HCT116 (cell line): ENCODE results near the gene KCNE4. TPM values are rescaled to one million over a fixed set of nuclear protein-coding genes. Genes with fewer than 3 reads are reported as not detected.

Experiments
- ATAC-seq: fragments of 200-7000 bp; cut with Tn5 transposase; 2 replicates; pipeline ENCODE4 v1.9.1; 2020; ENCODE audit warnings: mild to moderate bottlenecking, moderate library complexity
- BruUV-seq: library from RNA; stranded (reverse); fragments of 400-500 nt; replicated peaks from 2 replicates; lab custom pipeline; 2021; lab: Mats Ljungman, UMichigan
- CTCF ChIA-PET: fragments of 300-600 bp; sonication (Branson Sonifier 250); formaldehyde crosslinking; loops from one replicate; lab custom pipeline; 2021; ENCODE audit warnings: antibody characterized with exemption; lab: Charles Lee
- POLR2A ChIA-PET: fragments of 300-600, 350-600 bp; sonication (Branson Sonifier 250); formaldehyde crosslinking; loops from one replicate; lab custom pipeline; 2021; ENCODE audit warnings: antibody characterized with exemption; lab: Charles Lee
- RAD21 ChIA-PET, 2 experiments: fragments of 300-600 bp; sonication (Branson Sonifier 250); formaldehyde crosslinking; loops; one replicate each; lab custom pipeline; 2023; ENCODE audit warnings: low total read pairs in 2 of 2; ENCODE audit not compliant: uncharacterized antibody in 2 of 2, unreplicated experiment in 2 of 2, low non-redundant PET in 1 of 2; lab: Charles Lee
- DNase-seq: peaks from one replicate; pipeline ENCODE4 v3.0.0-alpha.2; 2010; ENCODE audit warnings: low read depth, low spot score
- H2AFZ ChIP-seq: fragments of 200-600 bp; shearing (Covaris generic), sonication (generic); 2 replicates; pipeline ENCODE4 v1.6.1; 2017; ENCODE audit warnings: low read depth, mixed run types, mixed read lengths, antibody characterized with exemption, low read length; ENCODE audit not compliant: poor library complexity, severe bottlenecking
- H3K27ac ChIP-seq: 2 replicates; pipeline ENCODE4 v1.5.1; 2012; ENCODE audit warnings: low read depth, low read length
- H3K27me3 ChIP-seq: fragments of 200-600 bp; sonication (generic); 2 replicates; pipeline ENCODE4 v1.6.1; 2016; ENCODE audit warnings: mixed run types, low read length, mixed read lengths; ENCODE audit not compliant: insufficient read depth
- H3K36me3 ChIP-seq, 2 experiments: fragments of 200-500 bp in 1 of 2; fragments of 200-600 bp in 1 of 2; sonication (Bioruptor generic) in 1 of 2; sonication (generic) in 1 of 2; 2 replicates each; pipeline versions ENCODE4 v1.5.1 to v1.6.1; 2014 to 2016; ENCODE audit warnings: low read length in 2 of 2, inconsistent platforms in 1 of 2, mixed read lengths in 1 of 2, mixed run types in 1 of 2; ENCODE audit not compliant: insufficient read depth in 2 of 2, control insufficient read depth in 1 of 2
- H3K4me1 ChIP-seq, 2 experiments: fragments of 200-600 bp in 1 of 2; sonication (generic) in 1 of 2; 2 replicates each; pipeline versions ENCODE4 v1.5.1 to v1.6.1; 2012 to 2017; ENCODE audit warnings: low read length in 2 of 2, inconsistent platforms in 1 of 2, mild to moderate bottlenecking in 1 of 2, mixed read lengths in 1 of 2, mixed run types in 1 of 2, moderate library complexity in 1 of 2; ENCODE audit not compliant: insufficient read depth in 2 of 2, control insufficient read depth in 1 of 2
- H3K4me2 ChIP-seq: fragments of 200-600 bp; sonication (generic); 2 replicates; pipeline ENCODE4 v1.6.1; 2017; ENCODE audit warnings: mixed run types, low read length, mixed read lengths
- H3K4me3 ChIP-seq, 2 experiments: fragments of 200-600 bp in 1 of 2; sonication (generic) in 1 of 2; replicated peaks in 1 of 2; 2 replicates each; pipeline ENCODE4 v1.5.1; 2011 to 2016; ENCODE audit warnings: low read length in 2 of 2, control low read depth in 1 of 2, low read depth in 1 of 2, mild to moderate bottlenecking in 1 of 2, mixed read lengths in 1 of 2, mixed run types in 1 of 2
- H3K79me2 ChIP-seq: fragments of 200-600 bp; sonication (generic); 2 replicates; pipeline ENCODE4 v1.6.1; 2017; ENCODE audit warnings: mild to moderate bottlenecking, mixed run types, low read length, moderate library complexity, mixed read lengths; ENCODE audit not compliant: insufficient read depth
- H3K9ac ChIP-seq: fragments of 200-600 bp; sonication (generic); 2 replicates; pipeline ENCODE4 v1.6.1; 2016; ENCODE audit warnings: low read length, mixed read lengths
- H3K9me2 ChIP-seq: fragments of 200-600 bp; sonication (generic), shearing (Covaris generic); 2 replicates; pipeline ENCODE4 v1.6.1; 2017; ENCODE audit warnings: mixed run types, mild to moderate bottlenecking, moderate library complexity; ENCODE audit not compliant: insufficient read depth
- H3K9me3 ChIP-seq, 2 experiments: fragments of 200-500 bp in 1 of 2; fragments of 200-600 bp in 1 of 2; sonication (Bioruptor generic) in 1 of 2; sonication (generic) in 1 of 2; 2 replicates each; pipeline ENCODE4 v1.6.1; 2014 to 2017; ENCODE audit warnings: low read length in 2 of 2, mixed read lengths in 2 of 2, inconsistent platforms in 1 of 2, low read depth in 1 of 2, mild to moderate bottlenecking in 1 of 2, mixed run types in 1 of 2, moderate library complexity in 1 of 2; ENCODE audit not compliant: control insufficient read depth in 1 of 2, insufficient read depth in 1 of 2
- H4K20me1 ChIP-seq: fragments of 200-600 bp; sonication (generic), shearing (Covaris generic); 2 replicates; pipeline ENCODE4 v1.6.1; 2017; ENCODE audit warnings: mixed run types, mild to moderate bottlenecking, moderate library complexity; ENCODE audit not compliant: insufficient read depth
- CBX3 ChIP-seq: IDR thresholded peaks from 2 replicates; pipeline ENCODE4 v1.6.1; 2012; ENCODE audit warnings: low read depth
- CTCF ChIP-seq, 3 experiments: fragments of 200-600 bp in 1 of 3; sonication (generic) in 1 of 3; IDR thresholded peaks in 2 of 3; conservative IDR thresholded peaks in 1 of 3; 2 replicates each; pipeline ENCODE4 v1.5.1; 2012 to 2017; ENCODE audit warnings: low read depth in 2 of 3, low read length in 2 of 3, antibody characterized with exemption in 1 of 3, borderline replicate concordance in 1 of 3, control low read depth in 1 of 3, mild to moderate bottlenecking in 1 of 3, mixed read lengths in 1 of 3, mixed run types in 1 of 3, moderate library complexity in 1 of 3; ENCODE audit not compliant: insufficient read depth in 1 of 3
- EGR1 ChIP-seq: IDR thresholded peaks from 2 replicates; pipeline ENCODE4 v1.6.1; 2012; ENCODE audit warnings: low read depth
- EZH2 ChIP-seq: fragments of 200-600 bp; sonication (generic); IDR thresholded peaks from 2 replicates; pipeline ENCODE4 v1.6.1; 2017; ENCODE audit warnings: antibody characterized with exemption, mixed run types
- EZH2phosphoT487 ChIP-seq: fragments of 200-600 bp; IDR thresholded peaks from 2 replicates; pipeline ENCODE4 v1.6.1; 2018; ENCODE audit warnings: antibody characterized with exemption, borderline replicate concordance
- FOSL1 ChIP-seq: IDR thresholded peaks from 2 replicates; pipeline ENCODE4 v1.6.1; 2012; ENCODE audit warnings: low read depth
- JUND ChIP-seq: IDR thresholded peaks from 2 replicates; pipeline ENCODE4 v1.6.1; 2012
- MAX ChIP-seq: IDR thresholded peaks from 2 replicates; pipeline ENCODE4 v1.6.1; 2012
- POLR2A ChIP-seq: IDR thresholded peaks from 2 replicates; pipeline ENCODE4 v1.7.0; 2011; ENCODE audit warnings: borderline replicate concordance; ENCODE audit not compliant: insufficient read depth, insufficient read length; ENCODE audit errors: extremely low read depth
- POLR2AphosphoS5 ChIP-seq: IDR thresholded peaks from 2 replicates; pipeline ENCODE4 v1.6.1; 2011; ENCODE audit warnings: mild to moderate bottlenecking, low read depth, low read length, moderate library complexity
- RAD21 ChIP-seq: IDR thresholded peaks from 2 replicates; pipeline ENCODE4 v1.6.1; 2012; ENCODE audit warnings: low read depth, mild to moderate bottlenecking
- SP1 ChIP-seq: IDR thresholded peaks from 2 replicates; pipeline ENCODE4 v1.6.1; 2012; ENCODE audit warnings: low read depth
- SRF ChIP-seq: IDR thresholded peaks from 2 replicates; pipeline ENCODE4 v1.6.1; 2012; ENCODE audit warnings: low read depth
- TCF7L2 ChIP-seq: IDR thresholded peaks from 2 replicates; pipeline ENCODE4 v1.7.0; 2011; ENCODE audit warnings: borderline replicate concordance, inconsistent platforms; ENCODE audit not compliant: insufficient read depth, insufficient read length; ENCODE audit errors: extremely low read depth
- YY1 ChIP-seq: IDR thresholded peaks from 2 replicates; pipeline ENCODE4 v1.6.1; 2011; ENCODE audit warnings: low read length, low read depth, moderate library complexity, mild to moderate bottlenecking; ENCODE audit not compliant: insufficient replicate concordance; ENCODE audit errors: extremely low read depth
- ZBTB33 ChIP-seq: IDR thresholded peaks from 2 replicates; pipeline ENCODE4 v1.6.1; 2011; ENCODE audit warnings: mild to moderate bottlenecking, low read length, moderate library complexity; ENCODE audit not compliant: insufficient replicate concordance; ENCODE audit errors: extremely low read depth
- ZFX ChIP-seq: fragments of 450-650 bp; IDR thresholded peaks from 2 replicates; pipeline ENCODE4 v1.6.1; 2017
- ZNF274 ChIP-seq: fragments of 200-500 bp; sonication (Bioruptor generic); IDR thresholded peaks from 2 replicates; pipeline ENCODE4 v1.6.1; 2014; ENCODE audit warnings: mild to moderate bottlenecking, low read depth, low read length, inconsistent platforms
- intact Hi-C: fragments of 100-400 bp; cut with micrococcal nuclease; formaldehyde crosslinking; loops from 2 replicates; pipeline ENCODE4 v1.10.0; 2022
- total RNA-seq: library from RNA; stranded (reverse); gene quantifications from one replicate; pipeline ENCODE4 v1.2.1, GENCODE V29; 2021; ENCODE audit not compliant: unreplicated experiment
- TF ChIP-seq, protein P1 (sequence below): IDR thresholded peaks from 2 replicates; pipeline ENCODE4 v1.6.1; 2012

Gene KCNE4
- total RNA-seq, 1 experiment from 2014 or later = not detected

DNA sequence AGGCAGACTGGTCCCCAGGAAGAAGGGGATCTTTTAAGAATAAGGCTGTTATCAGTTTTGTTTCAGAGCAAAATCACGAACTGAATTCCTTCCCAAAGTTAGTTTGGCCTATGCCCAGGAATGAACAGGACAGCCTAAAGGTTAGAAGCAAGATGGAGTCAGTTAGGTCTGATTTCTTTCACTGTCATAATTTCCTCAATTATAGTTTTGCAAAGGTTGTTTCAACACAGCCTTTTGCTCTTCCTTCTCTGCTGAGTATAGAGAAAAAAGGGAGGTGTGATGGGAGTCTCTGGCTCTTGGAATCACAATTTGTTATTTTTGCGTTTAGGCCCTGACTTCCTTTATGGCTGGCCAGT is 14.6 kb upstream of the KCNE4 start:
- no peak overlapping the region for H3K4me2 ChIP-seq
- H3K27ac ChIP-seq = no peak overlapping the region
- H3K79me2 ChIP-seq = no peaks in the 10 kb centered on the region
- ChIA-PET RAD21 (no interaction called here), POLR2A (no interaction called here), CTCF (no interaction called here)
- no TSS peak for BruUV-seq
- intact Hi-C loops = no loop called here
- no peaks in the 10 kb centered on the region for H3K9me3 ChIP-seq
- TF ChIP-seq EZH2phosphoT487 = no peak
- TF ChIP-seq MAX = no peak
- TF ChIP-seq, protein P1, sequence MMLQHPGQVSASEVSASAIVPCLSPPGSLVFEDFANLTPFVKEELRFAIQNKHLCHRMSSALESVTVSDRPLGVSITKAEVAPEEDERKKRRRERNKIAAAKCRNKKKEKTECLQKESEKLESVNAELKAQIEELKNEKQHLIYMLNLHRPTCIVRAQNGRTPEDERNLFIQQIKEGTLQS = no peak
- TF ChIP-seq JUND = no peak
- no peak for TF ChIP-seq SP1
- no peak for TF ChIP-seq CBX3
- TF ChIP-seq SRF = no peak
- no peak for TF ChIP-seq FOSL1
- no peak for TF ChIP-seq RAD21
- TF ChIP-seq ZFX = no peak
- no peak for TF ChIP-seq POLR2A
- TF ChIP-seq EZH2 = no peak
- TF ChIP-seq ZBTB33 = no peak
- no peak for TF ChIP-seq TCF7L2
- no peak for TF ChIP-seq EGR1
- no peak for TF ChIP-seq POLR2AphosphoS5
- TF ChIP-seq CTCF (IDR thresholded peaks at IDR 0.05 in 2 of 3, conservative IDR thresholded peaks at IDR 0.05 in 1 of 3; ENCODE audit: borderline replicate concordance in 1 of 3, insufficient read depth in 1 of 3, low read depth in 2 of 3, low read length in 2 of 3) = no peak
- TF ChIP-seq ZNF274 = no peak
- no peak for TF ChIP-seq YY1
- H3K27me3 ChIP-seq = no peaks in the 10 kb centered on the region
- no peaks in the 10 kb centered on the region for H4K20me1 ChIP-seq
- H2AFZ ChIP-seq = no peak overlapping the region
- DNase-seq (no peak), ATAC-seq (no peak)
- H3K4me1 ChIP-seq = peaks cover 3 to 24% of the 10 kb centered on the region in 2 experiments; a peak in 3 of 4 replicates
- no peaks in the 10 kb centered on the region for H3K36me3 ChIP-seq
- no peak overlapping the region for H3K9ac ChIP-seq
- no peaks in the 10 kb centered on the region for H3K9me2 ChIP-seq
- no peak overlapping the region for H3K4me3 ChIP-seq
